ENCODE results near the gene KIF23.

- TF ChIP-seq, protein P1, sequence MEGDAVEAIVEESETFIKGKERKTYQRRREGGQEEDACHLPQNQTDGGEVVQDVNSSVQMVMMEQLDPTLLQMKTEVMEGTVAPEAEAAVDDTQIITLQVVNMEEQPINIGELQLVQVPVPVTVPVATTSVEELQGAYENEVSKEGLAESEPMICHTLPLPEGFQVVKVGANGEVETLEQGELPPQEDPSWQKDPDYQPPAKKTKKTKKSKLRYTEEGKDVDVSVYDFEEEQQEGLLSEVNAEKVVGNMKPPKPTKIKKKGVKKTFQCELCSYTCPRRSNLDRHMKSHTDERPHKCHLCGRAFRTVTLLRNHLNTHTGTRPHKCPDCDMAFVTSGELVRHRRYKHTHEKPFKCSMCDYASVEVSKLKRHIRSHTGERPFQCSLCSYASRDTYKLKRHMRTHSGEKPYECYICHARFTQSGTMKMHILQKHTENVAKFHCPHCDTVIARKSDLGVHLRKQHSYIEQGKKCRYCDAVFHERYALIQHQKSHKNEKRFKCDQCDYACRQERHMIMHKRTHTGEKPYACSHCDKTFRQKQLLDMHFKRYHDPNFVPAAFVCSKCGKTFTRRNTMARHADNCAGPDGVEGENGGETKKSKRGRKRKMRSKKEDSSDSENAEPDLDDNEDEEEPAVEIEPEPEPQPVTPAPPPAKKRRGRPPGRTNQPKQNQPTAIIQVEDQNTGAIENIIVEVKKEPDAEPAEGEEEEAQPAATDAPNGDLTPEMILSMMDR (IDR thresholded peaks at IDR 0.05): no peak
- TF ChIP-seq POLR2A (IDR thresholded peaks at IDR 0.05): no peak
- no peak for TF ChIP-seq POLR2AphosphoS5 (IDR thresholded peaks at IDR 0.05)
Observed at GRCh38 chr15:69412701-69413100, 1.4 kb upstream of the KIF23 start.
